HL-60/S4 (cell line): ENCODE results near the gene SYT8.

Experiments used
- in situ Hi-C: fragments of 300-500 bp; cut with MboI; formaldehyde crosslinking; loops from 2 replicates; pipeline ENCODE4 v1.14.3; 2022; ENCODE audit warnings: low sequenced_read_pairs

SYT8 gene

DNA sequence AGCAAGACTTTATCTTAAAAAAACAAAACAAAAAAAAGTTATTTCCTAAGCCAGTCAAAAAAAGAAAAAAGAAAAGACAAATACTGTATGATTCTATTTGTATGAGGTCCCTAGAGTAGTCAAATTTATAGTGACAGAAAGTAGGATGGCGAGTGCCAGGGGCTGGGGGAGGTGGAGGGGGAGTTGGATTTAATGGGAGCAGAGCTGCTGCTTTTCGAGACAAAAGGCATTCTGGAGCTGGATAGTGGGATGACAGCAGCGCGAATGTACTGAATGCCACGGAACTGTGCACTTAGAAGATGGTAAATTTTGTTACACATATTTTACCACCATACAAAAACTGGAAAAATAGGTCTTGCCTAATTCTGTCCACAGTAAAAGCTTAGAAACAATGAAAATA, 17.8 kb upstream of the SYT8 start:
- in situ Hi-C loops, result no loop called here

DNA sequence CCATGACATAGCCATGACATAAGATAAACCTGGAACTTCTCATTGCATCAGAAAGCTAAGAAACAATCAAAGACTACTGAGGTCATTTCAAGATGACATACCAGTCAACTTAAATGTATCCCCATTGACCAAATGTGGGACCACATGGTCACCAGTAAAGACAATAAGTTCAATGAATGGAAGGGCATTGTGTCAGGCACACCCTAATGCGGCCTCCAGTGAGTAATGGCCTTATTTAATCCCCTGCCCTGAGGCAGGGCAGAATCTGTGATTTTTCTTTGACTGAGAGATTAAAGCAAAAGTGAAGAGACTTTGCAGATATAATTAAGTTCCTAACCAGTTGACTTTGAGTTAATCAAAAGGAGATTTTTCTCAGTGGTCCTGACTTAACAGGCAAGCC, 17.3 kb upstream of the SYT8 start:
- in situ Hi-C loops, result no loop called here

GRCh38 chr11:1819074-1819473, 15.7 kb upstream of the SYT8 start:
- in situ Hi-C loops, result no loop called here

GRCh38 chr11:1820463-1821325, 14.1 kb upstream of the SYT8 start:
- in situ Hi-C loops, result no loop called here

DNA sequence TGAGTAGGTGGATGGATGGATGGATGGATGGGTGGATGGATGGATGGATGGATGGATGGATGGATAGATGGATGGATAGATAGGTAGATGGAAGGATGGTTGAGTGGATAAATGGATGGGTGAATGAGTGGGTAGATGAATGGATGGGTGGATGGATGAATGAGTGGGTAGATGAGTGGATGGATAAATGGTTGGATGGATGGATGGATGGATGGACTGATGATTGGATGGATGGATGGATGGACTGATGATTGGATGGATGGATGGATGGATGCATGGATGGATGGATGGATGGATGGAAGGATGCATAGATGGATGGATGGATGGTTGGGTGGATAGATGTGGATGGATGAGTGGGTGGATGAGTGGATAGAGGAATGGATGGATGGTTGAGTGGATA, 13.2 kb upstream of the SYT8 start:
- in situ Hi-C loops, result no loop called here

DNA sequence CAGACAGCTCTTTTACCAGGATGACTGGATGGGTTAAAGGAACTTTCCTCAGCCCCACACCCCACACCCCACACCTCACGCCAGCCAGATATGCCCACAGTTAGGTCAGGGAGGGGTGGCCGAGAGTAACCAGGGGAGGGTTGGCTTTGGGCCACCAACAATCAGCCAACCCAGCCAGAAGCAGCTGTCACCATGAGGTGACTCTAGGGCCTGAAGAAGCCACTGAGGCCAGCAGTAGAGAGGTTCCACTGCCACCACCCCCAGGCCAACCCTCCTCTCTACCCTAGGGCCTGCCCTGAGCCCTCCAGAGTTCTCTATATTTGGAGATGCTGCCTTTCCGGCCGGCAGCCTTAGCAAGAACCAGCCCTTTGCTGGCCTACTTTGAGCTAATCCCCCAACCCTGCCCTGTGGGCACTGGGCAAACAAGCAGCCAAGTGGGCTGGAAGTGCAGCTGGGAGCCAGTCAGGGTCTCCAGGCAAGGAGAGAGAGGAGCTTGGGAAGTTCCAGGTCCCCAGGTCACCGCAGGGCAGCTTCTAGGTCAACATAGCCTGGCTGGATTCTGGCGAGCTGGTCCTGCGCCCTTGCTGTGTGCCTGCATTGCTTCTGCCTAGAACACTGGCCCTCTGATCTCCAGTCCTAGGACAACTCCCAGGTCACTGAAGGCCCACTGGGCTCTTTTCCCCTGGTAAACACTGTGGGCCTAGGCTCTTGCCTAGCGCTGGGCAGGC, 12.0 kb upstream of the SYT8 start:
- in situ Hi-C loops, result no loop called here

DNA sequence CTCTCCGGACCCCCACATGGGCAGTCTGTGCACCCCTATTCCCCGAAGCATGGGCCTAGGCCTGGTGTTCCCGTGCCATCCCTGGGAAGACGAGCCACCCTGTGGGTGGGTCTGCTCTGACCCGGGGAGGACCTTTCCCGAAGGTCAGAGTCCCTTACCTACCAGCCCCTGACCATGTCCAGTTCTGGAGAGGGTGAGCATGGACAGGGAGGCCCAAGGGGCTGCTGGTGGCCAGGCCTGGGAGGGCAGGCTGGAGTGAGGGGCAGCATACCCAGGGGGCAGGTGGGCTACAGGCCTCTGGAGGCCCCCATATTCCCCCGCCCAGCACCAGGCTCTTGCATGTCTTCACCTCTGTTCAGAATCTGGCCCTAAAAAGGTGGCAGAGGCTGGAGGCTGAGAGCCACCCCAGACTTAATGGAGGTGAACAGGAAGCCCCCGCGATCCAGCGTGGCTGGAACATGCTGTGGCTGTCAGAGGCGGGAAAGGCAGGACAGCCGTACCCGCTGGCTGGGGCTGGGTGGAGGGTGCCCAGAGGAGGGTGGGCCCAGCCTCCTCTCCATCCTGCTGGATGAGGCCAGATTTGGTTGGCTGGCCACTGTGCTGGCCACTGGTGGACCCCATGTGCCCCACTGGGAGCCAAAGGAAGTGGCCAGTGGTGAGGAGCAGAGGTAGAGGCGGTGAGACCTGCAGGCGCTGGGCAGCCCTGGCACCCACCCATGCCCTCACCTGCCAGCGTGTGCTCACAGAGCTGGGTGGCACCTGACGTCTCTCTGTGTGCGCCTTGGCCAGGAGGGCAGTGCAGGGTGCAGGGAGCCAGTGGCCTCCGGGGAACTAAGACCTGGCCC, 11.2 kb upstream of the SYT8 start:
- in situ Hi-C loops, result no loop called here

DNA sequence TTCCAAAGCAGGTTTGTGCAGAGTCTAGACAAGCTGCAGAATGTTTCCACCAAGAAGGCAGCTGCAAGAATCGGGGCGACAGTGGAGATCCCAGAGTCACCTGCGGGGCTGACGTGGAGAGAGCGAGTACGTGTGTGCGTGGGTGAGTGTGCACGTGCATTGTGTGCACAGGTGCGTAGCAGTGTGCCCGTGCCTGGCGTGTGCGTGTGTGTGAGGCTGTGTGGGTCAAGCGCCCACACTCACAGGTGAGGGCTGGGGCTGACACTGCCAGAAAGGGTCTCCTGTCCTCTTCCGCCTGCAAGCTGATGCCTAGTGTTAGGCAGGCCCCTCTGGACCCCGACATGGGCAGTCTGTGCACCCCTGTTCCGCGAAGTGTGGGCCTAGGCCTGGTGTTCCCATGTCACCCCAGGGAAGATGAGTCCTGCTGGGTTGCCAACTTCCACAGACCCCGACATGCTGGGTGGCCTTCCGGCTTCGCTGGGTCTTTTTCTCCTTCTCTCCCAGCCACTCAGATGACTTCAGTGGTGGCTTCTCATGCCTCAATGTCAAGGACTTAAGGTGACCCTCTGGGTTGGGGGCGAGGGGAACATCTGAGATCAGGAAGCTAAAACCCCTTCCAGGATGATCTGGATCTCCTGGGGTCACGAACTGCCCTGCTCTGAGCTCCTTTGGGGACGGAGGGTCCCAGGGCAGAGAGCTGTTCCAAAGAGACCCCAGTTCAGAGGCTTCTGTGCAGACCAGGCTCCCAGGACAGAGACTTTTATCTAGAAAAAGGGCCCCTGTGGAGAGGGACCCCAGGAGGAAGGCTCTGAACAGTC, 10.4 kb upstream of the SYT8 start:
- in situ Hi-C loops, result loop anchor here (25.0 kb wide), 1 partner anchor 338 kb away; the partner anchor contains the start of genes INS and TH

GRCh38 chr11:1825039-1825740, 9.6 kb upstream of the SYT8 start:
- in situ Hi-C loops, result loop anchor here (25.0 kb wide), 1 partner anchor 337 kb away; the partner anchor contains the start of genes INS and TH

DNA sequence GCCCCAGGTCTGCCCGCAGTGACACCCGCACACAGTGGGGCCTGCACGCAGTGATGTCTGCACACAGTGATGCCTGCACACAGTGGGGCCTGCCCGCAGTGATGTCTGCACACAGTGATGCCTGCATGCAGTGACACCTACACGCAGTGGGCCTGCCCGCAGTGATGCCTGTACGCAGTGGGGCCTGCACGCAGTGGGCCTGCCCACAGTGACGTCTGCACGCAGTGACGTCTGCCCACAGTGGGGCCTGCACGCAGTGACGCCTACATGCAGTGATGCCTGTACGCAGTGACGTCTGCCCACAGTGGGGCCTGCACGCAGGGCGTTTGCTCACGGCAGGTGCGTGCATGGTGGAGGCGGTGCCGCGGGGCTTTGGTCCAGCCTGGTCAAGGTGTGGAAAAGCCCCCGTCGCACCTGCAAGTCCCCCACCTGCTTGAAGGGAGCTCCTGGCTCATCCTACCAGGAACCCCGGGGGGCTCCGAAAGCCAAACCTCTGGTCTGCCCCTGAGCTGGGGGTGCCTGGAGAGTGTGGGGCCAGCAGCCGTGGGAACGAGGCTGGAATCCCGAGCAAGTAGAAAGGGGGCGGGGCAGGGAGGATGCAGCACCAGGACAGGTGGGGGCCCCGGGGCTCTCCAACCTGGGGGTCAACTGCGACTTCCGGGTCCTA, 8.9 kb upstream of the SYT8 start:
- in situ Hi-C loops, result loop anchor here (25.0 kb wide), 1 partner anchor 336 kb away; the partner anchor contains the start of genes INS and TH

GRCh38 chr11:1826552-1827094, 8.2 kb upstream of the SYT8 start:
- in situ Hi-C loops, result loop anchor here (25.0 kb wide), 1 partner anchor 336 kb away; the partner anchor contains the start of genes INS and TH

GRCh38 chr11:1827095-1827813, 7.5 kb upstream of the SYT8 start:
- in situ Hi-C loops, result loop anchor here (25.0 kb wide), 1 partner anchor 335 kb away; the partner anchor contains the start of genes INS and TH

DNA sequence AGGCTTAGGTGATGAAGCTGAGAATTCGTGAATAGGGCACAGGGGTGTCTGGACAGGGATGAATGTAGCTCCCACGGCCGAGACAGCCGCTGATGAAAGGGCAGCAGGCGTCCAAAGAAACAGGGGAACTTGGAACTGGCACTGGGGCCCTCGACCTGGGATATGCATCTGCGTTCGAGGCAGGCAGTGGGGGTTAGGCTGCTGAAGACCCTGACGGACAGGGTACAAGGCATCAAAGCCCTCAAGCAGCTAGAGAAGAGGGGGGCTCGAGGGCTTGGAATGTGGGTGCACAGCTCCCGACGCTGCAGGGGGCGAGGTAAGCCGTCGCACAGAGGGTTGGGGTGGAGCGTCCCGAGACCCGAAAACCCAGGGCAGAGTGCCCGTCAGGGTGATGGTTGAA, 6.9 kb upstream of the SYT8 start:
- in situ Hi-C loops, result loop anchor here (25.0 kb wide), 1 partner anchor 334 kb away; the partner anchor contains the start of genes INS and TH

- in situ Hi-C loops, result loop anchor here (25.0 kb wide), 1 partner anchor 334 kb away; the partner anchor contains the start of genes INS and TH
Measured at GRCh38 chr11:1828542-1828941, 6.2 kb upstream of the SYT8 start.

DNA sequence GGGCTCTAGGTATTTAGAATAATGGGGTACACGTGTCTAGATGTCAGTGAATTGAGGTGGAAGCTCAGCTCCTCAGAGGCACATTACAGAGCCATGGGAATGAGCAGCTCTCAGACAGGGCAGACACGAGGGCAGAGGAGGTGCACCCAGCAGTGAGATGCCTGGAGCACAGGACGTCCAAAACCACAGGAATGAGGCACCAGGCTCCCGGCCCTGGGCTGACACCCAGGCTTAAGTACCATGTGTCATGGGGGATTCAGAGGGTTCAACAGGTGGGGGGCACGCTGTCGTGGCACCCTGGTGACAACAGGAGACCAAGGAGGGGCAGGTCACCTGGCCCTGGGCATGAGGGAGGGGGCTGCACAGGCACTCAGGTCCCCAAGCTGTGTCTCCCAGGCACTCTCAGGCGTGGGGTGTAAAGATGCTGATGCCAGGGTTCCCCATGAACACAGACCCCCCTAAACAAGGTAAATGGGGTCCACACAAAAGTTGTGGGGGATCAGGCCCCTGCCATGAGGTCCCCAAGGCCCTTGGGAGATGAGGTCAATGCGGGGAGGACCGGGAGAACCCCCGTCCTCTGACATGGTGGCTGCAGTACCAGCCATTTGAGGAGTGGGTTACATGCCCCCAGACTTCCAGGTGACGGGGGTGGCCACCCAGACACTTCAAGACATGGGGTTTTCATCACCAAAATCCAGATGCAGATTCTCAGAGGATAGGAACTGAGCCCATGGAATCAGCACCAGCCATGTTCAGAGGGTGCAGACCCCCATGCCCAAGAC, 5.6 kb upstream of the SYT8 start:
- in situ Hi-C loops, result loop anchor here (25.0 kb wide), 1 partner anchor 333 kb away; the partner anchor contains the start of genes INS and TH

DNA sequence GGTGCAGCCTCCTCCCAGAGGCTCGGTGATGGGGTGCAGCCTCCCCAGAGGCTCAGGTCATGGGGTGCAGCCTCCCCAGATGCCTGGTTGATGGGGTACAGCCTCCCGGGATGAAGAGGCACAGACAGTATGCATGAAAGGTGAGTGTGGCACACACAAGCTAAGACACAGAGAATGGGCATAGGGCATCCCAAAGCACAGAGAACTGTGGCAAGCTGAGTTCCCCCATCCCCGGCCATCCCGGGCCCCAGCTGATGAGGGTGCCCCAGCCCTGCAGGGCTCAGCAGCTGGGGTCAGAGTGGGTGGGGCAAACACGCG, 4.8 kb upstream of the SYT8 start:
- in situ Hi-C loops, result loop anchor here (10.0 to 25.0 kb wide), 2 partner anchors 135 to 332 kb away; partner anchors contain the start of genes INS, KRTAP5-6 and TH
